Measurements from ENCODE around the gene TRHDE.

DNA sequence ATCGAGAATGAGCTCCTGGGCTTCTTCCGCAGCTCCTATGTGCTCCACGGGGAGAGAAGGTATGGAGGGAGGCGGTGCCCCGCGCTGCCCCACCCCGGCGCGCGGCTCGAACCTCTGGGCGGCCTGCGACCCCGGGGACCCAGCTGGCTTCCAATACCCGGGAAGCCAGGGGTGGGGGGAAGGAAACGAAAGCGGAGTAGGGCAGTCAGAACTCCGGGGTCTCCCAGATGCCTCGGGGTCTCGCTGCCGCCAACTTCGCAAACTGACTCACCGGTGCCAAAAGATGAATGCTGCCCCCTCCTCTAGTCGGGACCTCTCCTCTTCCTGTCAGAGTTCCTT lies 1.3 kb downstream of the TRHDE start:
- TF ChIP-seq, protein P1, sequence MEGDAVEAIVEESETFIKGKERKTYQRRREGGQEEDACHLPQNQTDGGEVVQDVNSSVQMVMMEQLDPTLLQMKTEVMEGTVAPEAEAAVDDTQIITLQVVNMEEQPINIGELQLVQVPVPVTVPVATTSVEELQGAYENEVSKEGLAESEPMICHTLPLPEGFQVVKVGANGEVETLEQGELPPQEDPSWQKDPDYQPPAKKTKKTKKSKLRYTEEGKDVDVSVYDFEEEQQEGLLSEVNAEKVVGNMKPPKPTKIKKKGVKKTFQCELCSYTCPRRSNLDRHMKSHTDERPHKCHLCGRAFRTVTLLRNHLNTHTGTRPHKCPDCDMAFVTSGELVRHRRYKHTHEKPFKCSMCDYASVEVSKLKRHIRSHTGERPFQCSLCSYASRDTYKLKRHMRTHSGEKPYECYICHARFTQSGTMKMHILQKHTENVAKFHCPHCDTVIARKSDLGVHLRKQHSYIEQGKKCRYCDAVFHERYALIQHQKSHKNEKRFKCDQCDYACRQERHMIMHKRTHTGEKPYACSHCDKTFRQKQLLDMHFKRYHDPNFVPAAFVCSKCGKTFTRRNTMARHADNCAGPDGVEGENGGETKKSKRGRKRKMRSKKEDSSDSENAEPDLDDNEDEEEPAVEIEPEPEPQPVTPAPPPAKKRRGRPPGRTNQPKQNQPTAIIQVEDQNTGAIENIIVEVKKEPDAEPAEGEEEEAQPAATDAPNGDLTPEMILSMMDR (IDR thresholded peaks at IDR 0.05) = no peak
- TF ChIP-seq POLR2A (IDR thresholded peaks at IDR 0.05) (no peak), POLR2AphosphoS5 (IDR thresholded peaks at IDR 0.05) (no peak)

All from sigmoid colon (tissue), 4 donors.